ENCODE results near the gene RHEBL1.

- TF ChIP-seq CTCF (IDR thresholded peaks at IDR 0.05; ENCODE audit: low read length) (no peak), EZH2 (optimal IDR thresholded peaks at IDR 0.05; ENCODE audit: low read depth, low read length) (no peak)
Measured at GRCh38 chr12:49020441-49020840, 49.3 kb downstream of the RHEBL1 start.
